Measurements from ENCODE around the gene SLC25A25.

GRCh38 chr9:128106940-128107467 is 39.0 kb downstream of the SLC25A25 start:
- TF ChIP-seq, protein P1, sequence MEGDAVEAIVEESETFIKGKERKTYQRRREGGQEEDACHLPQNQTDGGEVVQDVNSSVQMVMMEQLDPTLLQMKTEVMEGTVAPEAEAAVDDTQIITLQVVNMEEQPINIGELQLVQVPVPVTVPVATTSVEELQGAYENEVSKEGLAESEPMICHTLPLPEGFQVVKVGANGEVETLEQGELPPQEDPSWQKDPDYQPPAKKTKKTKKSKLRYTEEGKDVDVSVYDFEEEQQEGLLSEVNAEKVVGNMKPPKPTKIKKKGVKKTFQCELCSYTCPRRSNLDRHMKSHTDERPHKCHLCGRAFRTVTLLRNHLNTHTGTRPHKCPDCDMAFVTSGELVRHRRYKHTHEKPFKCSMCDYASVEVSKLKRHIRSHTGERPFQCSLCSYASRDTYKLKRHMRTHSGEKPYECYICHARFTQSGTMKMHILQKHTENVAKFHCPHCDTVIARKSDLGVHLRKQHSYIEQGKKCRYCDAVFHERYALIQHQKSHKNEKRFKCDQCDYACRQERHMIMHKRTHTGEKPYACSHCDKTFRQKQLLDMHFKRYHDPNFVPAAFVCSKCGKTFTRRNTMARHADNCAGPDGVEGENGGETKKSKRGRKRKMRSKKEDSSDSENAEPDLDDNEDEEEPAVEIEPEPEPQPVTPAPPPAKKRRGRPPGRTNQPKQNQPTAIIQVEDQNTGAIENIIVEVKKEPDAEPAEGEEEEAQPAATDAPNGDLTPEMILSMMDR (IDR thresholded peaks at IDR 0.05): no peak
- no peak for TF ChIP-seq POLR2A (IDR thresholded peaks at IDR 0.05)

Data from adrenal gland (tissue), 5 donors.